Measurements from ENCODE around the gene TEN1. TPM values are rescaled to one million over a fixed set of nuclear protein-coding genes. Genes with fewer than 3 reads are reported as not detected.

TEN1 gene
- total and polyA plus RNA-seq, 9 of the 15 experiments (the other 6 are each of a cell fraction or from before 2014, with no cell fraction given), result 1.3 to 25.7 (median 10.1) TPM

DNA sequence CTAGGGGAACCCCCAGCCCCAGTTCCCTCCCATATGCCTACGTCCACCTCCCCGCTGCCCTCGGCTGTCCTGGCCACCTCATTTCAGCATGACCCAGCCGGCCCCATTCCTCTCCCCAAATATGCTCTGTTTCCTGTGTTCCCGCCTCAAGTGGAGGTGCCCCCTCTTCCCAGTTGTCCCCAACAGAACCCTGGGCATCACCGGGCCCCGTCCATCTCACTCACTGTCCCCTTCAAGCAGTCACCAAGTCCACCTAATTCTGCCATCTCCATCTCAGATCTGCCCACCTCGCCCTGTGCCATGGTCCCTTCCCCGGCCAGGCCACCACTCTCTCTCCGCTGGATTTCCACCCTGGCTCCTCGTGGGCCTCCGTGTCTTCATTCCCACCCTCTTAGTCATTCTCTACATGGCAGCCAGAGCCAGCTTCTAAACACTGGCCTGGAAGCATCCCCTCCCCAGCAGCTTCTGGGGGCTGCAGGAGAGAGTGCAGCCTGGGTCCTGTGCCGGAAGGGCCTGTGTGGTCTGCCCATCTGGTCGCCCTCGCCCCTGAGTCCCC, 34.4 kb downstream of the TEN1 start:
- Histone ChIP-seq H3K4me2 (ENCODE audit: insufficient read depth, low read length) (no peak overlapping the region), H3K9ac (ENCODE audit: insufficient read depth in 1 of 2, low read depth in 2 of 2, low read length in 2 of 2) (peak overlapping the region in 1 of 2 experiments; percentile 68; a peak in 1 of 4 replicates), H3K4me1 (replicated peaks in 1 of 2; ENCODE audit: control insufficient read depth in 2 of 2, insufficient read depth in 2 of 2, low read length in 2 of 2) (peaks cover 0 to 49% of the 10 kb centered on the region in 2 experiments; a peak in 3 of 5 replicates), H3K9me1 (ENCODE audit: control insufficient read depth, insufficient read depth, low read length) (no peaks in the 10 kb centered on the region), H3K9me3 (replicated peaks; ENCODE audit: control insufficient read depth, insufficient read depth, low read depth, low read length) (no peaks in the 10 kb centered on the region), H2AFZ (ENCODE audit: low read depth, low read length) (no peak overlapping the region), H3K4me3 (no peak overlapping the region), H4K20me1 (replicated peaks; ENCODE audit: control insufficient read depth, insufficient read depth, low read length) (0 out of 2 replicates have a peak, but pooled peaks cover 8% of the 10 kb centered on the region), H3K36me3 (ENCODE audit: control insufficient read depth, insufficient read depth, low read length) (no peaks in the 10 kb centered on the region), H3K27ac (ENCODE audit: extremely low read depth, low read depth, low read length) (no peak overlapping the region), H3K79me2 (ENCODE audit: control insufficient read depth, insufficient read depth, low read length) (no peaks in the 10 kb centered on the region), H3K27me3 (ENCODE audit: control insufficient read depth in 2 of 2, insufficient read depth in 2 of 2, low read length in 2 of 2) (peaks cover 40 to 76% of the 10 kb centered on the region in 2 experiments)
- FAIRE-seq (no peak), DNase-seq (ENCODE audit: extremely low read depth in 1 of 4, low spot score in 3 of 4) (no peak), ATAC-seq (no peak)
- BruUV-seq (replicated peaks), result no TSS peak
- intact Hi-C loops (cut with micrococcal nuclease) (loop anchor here (5.0 kb wide), 2 partner anchors 109 to 284 kb away; no protein-coding TSS in a partner anchor), in situ Hi-C loops (cut with MboI) (no loop called here)
- 10% methylated on average over 11 of the region's 15 CpGs for WGBS (ENCODE audit: insufficient coverage, low coverage, missing lambda C conversion rate)
- ChIA-PET POLR2A (interaction anchor here (0.6 to 1.5 kb wide), 3 partner anchors 8 to 31 kb away, joined by 3 to 7 read pairs (median 7); no protein-coding TSS in a partner anchor), CTCF (ENCODE audit: low intra/inter-chr PET ratio) (interaction anchor here (0.6 to 1.9 kb wide), 5 partner anchors 108 to 285 kb away, joined by 3 to 13 read pairs (median 4); no protein-coding TSS in a partner anchor)
- TF ChIP-seq TEAD2 (tag; IDR thresholded peaks at IDR 0.05), result no peak
- TF ChIP-seq SMAD4 (CRISPR knock-in tag; conservative IDR thresholded peaks at IDR 0.05), result no peak
- TF ChIP-seq, protein P1, sequence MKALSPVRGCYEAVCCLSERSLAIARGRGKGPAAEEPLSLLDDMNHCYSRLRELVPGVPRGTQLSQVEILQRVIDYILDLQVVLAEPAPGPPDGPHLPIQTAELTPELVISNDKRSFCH (CRISPR knock-in tag; IDR thresholded peaks at IDR 0.05), result no peak
- TF ChIP-seq, protein P1 (tag; IDR thresholded peaks at IDR 0.05), result no peak
- TF ChIP-seq ZNF324 (CRISPR knock-in tag; IDR thresholded peaks at IDR 0.05), result no peak
- TF ChIP-seq, protein P2, sequence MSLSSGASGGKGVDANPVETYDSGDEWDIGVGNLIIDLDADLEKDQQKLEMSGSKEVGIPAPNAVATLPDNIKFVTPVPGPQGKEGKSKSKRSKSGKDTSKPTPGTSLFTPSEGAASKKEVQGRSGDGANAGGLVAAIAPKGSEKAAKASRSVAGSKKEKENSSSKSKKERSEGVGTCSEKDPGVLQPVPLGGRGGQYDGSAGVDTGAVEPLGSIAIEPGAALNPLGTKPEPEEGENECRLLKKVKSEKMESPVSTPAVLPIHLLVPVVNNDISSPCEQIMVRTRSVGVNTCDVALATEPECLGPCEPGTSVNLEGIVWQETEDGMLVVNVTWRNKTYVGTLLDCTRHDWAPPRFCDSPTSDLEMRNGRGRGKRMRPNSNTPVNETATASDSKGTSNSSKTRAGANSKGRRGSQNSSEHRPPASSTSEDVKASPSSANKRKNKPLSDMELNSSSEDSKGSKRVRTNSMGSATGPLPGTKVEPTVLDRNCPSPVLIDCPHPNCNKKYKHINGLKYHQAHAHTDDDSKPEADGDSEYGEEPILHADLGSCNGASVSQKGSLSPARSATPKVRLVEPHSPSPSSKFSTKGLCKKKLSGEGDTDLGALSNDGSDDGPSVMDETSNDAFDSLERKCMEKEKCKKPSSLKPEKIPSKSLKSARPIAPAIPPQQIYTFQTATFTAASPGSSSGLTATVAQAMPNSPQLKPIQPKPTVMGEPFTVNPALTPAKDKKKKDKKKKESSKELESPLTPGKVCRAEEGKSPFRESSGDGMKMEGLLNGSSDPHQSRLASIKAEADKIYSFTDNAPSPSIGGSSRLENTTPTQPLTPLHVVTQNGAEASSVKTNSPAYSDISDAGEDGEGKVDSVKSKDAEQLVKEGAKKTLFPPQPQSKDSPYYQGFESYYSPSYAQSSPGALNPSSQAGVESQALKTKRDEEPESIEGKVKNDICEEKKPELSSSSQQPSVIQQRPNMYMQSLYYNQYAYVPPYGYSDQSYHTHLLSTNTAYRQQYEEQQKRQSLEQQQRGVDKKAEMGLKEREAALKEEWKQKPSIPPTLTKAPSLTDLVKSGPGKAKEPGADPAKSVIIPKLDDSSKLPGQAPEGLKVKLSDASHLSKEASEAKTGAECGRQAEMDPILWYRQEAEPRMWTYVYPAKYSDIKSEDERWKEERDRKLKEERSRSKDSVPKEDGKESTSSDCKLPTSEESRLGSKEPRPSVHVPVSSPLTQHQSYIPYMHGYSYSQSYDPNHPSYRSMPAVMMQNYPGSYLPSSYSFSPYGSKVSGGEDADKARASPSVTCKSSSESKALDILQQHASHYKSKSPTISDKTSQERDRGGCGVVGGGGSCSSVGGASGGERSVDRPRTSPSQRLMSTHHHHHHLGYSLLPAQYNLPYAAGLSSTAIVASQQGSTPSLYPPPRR (CRISPR knock-in tag; IDR thresholded peaks at IDR 0.05; ENCODE audit: borderline replicate concordance), result no peak
- TF ChIP-seq, protein P3, sequence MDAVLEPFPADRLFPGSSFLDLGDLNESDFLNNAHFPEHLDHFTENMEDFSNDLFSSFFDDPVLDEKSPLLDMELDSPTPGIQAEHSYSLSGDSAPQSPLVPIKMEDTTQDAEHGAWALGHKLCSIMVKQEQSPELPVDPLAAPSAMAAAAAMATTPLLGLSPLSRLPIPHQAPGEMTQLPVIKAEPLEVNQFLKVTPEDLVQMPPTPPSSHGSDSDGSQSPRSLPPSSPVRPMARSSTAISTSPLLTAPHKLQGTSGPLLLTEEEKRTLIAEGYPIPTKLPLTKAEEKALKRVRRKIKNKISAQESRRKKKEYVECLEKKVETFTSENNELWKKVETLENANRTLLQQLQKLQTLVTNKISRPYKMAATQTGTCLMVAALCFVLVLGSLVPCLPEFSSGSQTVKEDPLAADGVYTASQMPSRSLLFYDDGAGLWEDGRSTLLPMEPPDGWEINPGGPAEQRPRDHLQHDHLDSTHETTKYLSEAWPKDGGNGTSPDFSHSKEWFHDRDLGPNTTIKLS (IDR thresholded peaks at IDR 0.05; ENCODE audit: borderline replicate concordance, low read depth), result no peak
- TF ChIP-seq FIP1L1 (IDR thresholded peaks at IDR 0.05; ENCODE audit: low read depth, low read length, poor library complexity, severe bottlenecking), result no peak
- no peak for TF ChIP-seq BCL6 (CRISPR knock-in tag; IDR thresholded peaks at IDR 0.05)
- no peak for TF ChIP-seq TAF7 (tag; IDR thresholded peaks at IDR 0.05)
- TF ChIP-seq L3MBTL2 (IDR thresholded peaks at IDR 0.05), result no peak
- TF ChIP-seq, protein P4, sequence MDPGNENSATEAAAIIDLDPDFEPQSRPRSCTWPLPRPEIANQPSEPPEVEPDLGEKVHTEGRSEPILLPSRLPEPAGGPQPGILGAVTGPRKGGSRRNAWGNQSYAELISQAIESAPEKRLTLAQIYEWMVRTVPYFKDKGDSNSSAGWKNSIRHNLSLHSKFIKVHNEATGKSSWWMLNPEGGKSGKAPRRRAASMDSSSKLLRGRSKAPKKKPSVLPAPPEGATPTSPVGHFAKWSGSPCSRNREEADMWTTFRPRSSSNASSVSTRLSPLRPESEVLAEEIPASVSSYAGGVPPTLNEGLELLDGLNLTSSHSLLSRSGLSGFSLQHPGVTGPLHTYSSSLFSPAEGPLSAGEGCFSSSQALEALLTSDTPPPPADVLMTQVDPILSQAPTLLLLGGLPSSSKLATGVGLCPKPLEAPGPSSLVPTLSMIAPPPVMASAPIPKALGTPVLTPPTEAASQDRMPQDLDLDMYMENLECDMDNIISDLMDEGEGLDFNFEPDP (CRISPR knock-in tag; IDR thresholded peaks at IDR 0.05), result no peak
- no peak for TF ChIP-seq POLR2H (tag; IDR thresholded peaks at IDR 0.05; ENCODE audit: low read depth)
- no peak for TF ChIP-seq HDAC3 (IDR thresholded peaks at IDR 0.05; ENCODE audit: borderline replicate concordance, partially characterized antibody)
